Stimulated activated CD8-positive, alpha-beta memory T cell treated with anti-CD3 and anti-CD28 coated beads, Interleukin-12 subunit alpha, Interleukin-12 subunit beta, amount 100 ng/mL, for 1 hour (primary cell): ENCODE data around the gene TLR3.
"Not testable (repeated sequence)": the region's sequence is repeated elsewhere in the genome, so short reads cannot be mapped to it uniquely, and the experiment has no call there.

ENCODE experiments used
- DNase-seq: peaks from one replicate; pipeline ENCODE4 v3.0.0-alpha.2; 2020; ENCODE audit warnings: low read depth

The TLR3 gene

DNA sequence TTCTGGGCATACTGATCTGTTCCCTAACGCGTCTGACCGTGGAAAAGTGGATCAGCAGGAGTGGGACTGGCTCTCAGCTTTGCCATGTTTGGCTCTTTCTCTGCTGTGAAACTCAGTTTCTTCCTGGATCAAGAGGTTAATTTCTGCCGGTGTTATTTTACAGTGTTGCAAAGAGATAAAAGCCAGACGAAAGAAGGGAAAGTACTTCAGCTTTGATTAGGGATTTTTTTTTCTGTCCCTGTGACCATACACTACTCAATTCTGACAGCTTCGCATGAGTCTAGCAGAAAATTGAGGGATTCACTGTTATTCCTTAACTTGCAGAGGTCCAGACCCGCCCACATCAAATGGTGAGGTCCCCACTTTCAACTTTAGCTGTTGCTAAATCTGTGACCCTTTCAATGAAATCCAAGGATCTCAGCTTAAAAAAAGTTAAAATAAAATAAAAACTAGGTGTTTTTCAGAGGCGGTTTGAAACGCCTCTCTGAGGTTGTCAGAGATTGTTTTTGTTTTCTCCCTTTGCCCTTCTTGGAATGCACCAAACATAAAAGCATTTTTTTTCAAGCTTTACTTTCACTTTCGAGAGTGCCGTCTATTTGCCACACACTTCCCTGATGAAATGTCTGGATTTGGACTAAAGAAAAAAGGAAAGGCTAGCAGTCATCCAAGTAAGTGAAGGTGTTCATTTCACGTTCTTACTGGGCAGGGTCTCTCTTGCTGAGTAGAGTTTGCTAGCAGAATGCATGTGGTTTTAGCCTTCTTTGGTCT is at the start of gene TLR3:
Gene TLR3 (plus strand): TSS at position 576 of the 768 bp plus-strand sequence. CDS start 7,464 bp downstream, outside the sequence.
- DNase-seq, result no peak

DNA sequence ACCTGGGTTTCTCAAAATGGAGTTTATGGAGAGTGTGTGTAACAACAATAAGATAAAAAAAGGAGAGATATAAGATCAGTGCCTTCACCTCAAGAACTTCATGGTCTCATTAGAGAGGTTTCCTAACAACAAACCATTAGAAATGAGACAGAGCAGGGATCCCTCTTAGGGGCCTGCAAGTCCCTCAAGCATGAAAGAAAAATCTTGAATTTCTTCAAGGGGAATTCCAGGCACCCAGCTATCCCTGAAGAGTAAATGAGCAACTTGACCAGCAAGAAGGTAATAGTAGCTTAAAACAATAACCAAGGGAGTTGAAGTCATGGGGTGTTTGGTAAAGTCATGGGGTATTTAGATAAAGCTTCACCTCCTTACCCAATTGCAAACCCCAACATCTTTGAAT is 49.7 kb upstream of the TLR3 start:
- DNase-seq, result no peak

DNA sequence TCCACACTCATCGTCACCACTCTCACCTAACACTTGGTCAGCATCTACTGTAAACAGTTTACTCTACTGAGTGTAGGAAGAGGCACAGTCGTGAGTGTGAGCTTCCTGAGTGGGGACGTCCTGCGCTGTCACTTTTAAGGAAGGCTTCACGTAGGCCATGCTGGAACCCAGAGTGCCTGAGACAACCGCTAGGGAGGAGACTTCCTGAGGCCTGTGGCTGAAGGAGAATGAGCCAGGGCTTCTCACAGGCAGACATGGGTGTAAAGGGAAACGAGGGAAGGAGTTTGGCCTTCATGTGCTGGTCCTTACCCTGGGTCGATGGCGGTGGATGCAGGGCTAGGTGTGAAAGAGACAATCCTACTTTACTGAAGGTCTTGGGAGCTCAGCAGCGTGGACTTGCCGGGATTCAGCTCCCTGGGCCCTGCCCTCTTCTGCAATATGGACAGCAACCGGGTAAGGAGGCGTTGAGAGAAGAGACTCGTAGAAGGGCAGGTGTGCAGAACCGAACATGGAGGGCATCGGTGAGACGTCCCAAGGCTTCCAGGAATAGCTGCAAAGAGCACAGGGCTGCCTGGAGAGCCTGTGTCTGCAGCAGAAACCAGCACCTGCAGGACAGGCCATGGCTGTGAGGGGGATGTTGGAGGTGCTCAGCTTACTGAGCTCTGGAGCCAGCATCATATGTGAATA is 48.7 kb upstream of the TLR3 start:
- no peak for DNase-seq

DNA sequence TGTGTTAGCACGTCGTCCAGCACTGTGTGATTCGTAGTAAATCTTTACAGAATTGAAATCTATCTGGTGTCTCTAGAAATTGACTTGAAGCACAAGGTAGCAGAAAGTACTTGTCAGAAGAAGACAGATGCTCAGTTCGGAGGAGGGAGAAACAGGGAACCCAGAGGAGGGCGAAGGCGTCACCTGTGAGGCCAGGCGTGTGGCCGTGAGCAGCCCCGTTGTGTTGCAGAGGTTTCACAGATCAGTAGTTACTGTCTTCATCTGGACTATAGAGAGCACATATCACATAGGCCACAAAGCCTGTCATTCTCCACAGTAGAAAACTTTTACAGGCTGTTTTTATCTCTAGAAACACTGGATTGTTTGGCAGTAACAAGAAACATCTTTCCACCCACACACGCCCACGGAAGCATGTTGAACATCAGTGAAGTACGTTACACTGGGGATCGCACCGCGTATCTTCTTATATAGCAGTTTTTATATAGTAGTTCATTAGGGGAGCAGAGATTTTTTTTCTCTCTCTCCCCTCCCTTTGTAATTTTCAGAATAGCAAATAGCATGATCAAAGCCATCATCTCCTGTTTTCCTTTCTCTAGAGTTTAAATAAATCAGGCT is 48.1 kb upstream of the TLR3 start:
- no peak for DNase-seq

DNA sequence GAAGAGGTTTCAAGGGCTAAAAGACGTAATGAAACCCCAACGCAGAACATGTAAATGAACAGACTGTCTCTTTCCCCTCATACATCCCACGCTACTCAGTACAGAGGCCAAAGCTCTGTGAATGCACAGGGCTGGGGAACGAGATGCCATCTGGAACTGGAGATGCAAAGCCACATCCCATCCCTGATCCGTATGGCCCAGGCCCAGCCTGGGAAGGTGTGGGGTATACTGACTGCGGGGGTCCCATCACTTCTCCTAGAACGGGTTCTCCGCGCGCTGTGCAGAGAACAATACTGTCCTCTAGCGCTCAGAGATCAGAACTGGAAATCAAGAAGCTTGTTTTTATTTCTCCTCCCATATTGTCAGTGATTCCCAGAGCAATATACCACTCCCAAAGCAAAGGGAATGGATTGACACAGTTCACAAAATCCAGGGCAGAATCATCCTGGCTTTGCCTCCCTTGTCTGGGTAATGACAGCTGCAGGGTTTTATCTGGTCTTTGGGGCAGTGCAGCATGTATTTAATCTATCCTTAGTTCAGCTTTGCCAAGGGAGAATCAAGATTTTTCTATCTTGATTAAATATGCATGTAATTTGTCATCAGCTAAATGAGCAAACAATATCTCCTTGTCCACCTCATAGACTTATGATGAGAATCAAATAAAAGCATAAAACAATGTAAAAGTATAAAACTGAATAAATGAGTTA is 47.3 kb upstream of the TLR3 start:
- DNase-seq, result no peak

DNA sequence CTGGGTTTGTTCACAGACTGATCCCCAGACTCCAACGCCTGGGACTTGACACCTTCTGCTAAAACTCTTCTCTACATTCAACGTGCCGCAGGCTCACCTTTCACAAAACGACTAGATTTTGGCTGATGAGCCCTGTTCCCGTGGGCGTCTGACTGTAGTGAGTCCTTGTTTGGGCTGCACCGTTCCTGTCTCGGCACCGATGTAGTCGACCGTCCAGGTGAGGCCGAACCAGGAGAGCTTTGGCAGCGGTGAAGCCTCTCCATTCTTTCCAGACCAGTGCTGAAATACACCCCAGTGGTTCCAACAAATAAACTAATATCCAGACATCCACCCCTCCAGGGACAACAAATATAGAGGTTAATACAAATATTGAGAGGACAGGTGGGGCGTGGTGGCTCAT is 45.0 kb upstream of the TLR3 start:
- no peak for DNase-seq

DNA sequence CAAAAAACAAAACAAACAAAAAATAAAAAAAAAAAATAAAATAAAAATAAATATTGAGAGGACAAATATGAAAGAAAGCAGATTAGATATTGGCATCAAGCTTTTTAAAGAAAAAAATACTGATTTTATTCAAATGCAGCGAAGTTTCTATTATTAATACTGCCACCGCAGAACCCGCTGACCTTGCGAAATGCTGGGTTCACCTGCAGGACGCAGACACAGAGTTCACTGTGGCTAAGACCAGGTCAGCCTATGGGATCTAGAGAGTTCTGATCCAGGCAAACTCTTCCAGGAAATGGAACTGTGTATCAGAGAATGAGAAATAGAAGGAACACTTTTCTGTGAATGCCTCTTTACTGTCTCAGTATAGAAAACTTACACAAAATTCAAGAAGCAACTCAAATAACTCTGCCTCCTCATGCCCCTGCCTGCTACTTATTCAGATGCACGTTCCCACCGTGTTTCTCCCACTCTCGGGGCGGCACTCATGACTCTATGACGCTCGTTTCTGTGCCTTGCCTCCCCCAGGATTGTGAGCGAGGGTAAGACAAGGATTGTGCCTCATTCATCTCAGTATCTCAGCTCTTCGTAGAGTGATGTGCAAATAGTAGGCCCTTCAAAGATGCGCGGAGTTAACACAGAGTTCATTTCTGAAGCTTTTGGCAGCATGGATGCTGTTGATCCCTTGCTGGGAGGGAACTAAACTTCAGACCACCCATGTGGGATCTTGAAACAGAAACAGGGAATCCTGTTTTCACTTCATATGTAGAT is 44.1 kb upstream of the TLR3 start:
- no peak for DNase-seq

DNA sequence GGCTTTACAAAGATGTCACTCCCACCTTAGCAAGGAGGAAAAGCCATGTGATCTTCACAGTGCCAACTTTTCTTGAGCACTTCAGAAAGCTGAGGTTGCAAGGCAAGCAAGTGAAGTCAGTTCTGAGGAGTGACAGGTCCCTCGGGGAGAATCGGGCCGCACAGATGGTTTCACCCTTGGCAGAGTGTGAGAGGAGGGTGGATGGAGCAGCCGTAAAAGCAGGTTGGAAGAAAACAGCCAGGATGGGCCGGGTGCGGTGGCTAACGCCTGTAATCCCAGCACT is 43.6 kb upstream of the TLR3 start:
- DNase-seq, result no peak

DNA sequence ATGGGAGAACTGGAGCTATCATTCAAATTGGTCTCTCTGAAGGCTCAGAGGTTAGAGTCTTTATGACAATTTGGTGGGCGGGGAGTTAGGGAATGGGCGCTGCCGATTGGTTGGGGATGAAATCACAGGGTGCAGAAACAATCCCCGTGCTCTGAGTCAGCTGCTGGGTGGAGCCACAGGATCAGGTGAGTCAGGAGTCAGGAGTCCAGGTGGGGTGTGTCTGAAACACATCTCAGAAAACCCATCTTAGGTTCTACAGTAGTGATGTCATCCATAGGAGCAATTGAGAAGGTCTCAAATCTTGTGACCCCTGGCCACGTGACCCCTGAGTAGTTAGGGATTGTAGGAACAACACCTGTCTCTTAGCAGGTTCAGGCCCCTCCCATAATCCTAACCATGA is 41.6 kb upstream of the TLR3 start:
- no peak for DNase-seq

DNA sequence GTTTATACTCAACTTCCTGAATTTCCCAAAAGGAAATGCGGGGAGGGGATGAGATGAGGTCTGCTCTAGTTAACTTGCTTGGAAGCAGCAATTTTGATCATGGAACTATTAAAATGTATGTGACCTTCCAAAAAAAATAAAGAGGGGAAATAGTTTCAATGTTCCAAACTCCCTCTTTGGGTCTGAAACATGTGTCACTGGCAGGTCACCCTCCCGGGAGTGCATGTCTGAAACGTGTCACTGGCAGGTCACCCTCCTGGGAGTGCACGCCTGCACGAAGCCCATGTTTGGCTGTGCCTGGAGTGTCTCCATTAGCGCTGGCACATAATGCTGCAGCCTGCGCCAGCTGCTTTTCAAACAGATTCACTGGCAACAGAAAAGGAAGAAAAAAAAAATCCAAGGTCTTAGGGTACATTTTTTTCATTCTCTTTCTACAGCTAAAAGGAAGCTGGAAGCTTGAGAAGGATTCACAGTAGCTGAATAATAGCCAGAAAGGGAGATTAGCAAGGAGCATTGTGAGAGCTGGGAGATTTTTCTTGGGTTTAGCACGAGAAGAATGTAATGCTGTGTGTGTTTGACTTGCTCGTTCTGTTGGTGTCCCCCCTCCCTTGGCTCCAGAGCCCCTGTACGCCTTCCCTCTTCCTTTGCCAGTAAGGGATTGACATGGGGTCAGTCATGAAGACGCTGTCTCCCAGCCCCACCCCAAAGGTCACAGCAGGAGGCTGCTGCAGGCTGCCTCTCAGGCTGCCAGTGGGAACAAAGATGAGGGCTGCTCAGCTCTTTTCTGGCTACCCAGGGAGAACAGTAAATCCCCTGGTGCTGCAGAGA is 39.2 kb upstream of the TLR3 start:
- no peak for DNase-seq

DNA sequence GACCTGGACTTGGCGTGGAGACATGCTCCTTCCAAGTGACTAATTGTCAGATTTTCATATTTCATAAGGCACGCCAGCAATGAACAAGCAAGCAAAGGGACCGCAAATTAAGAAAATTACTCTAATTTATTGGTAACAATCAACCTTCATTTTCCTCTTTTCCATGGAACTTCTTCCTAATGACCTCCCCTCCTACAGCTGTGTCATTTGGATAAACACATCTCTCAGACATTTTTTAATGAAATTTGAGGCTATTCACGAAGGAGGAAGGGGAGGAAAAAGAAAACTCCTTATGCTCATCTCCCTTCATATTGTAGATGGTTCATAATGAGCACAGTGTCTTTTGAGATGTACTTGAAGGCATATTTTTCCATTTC is 38.6 kb upstream of the TLR3 start:
- DNase-seq, result no peak

DNA sequence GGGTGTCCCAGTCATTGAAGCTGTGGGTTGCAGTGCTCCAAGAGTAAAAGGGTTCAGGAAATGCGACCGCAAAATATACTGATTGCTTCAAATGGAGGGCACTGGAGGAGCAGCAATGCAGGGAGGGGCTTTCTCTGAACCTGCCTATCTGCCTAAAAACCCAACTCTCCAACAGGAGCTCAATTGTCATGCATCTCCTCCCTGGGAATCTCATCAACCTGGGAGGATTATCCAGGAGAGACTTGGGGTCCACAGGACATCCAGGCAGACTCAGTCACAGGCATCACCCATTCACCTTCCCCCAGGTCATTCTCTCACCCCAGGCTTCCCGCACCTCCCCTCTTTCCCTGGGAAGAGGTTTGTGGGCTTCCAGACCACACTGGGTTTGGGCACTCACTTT is 38.2 kb upstream of the TLR3 start:
- no peak for DNase-seq

DNA sequence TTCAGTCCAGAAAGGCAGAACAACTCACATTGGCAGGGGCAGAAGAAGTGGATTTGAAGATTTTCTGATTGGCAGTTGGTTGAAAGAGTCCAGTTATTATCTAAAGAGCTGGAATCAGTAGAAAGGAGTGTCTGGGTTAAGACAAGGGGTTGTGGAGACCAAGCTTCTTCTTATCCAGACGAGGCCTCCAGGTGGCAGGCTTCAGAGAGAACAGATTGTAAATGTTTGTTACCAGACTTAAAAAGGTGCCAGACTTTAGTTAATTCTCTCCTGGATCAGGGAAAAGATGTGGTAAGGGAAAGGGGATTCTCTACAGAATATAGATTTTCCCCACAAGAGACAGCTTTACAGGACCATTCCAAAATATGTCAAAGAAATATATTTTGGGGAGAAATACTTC is 36.7 kb upstream of the TLR3 start:
- no peak for DNase-seq

DNA sequence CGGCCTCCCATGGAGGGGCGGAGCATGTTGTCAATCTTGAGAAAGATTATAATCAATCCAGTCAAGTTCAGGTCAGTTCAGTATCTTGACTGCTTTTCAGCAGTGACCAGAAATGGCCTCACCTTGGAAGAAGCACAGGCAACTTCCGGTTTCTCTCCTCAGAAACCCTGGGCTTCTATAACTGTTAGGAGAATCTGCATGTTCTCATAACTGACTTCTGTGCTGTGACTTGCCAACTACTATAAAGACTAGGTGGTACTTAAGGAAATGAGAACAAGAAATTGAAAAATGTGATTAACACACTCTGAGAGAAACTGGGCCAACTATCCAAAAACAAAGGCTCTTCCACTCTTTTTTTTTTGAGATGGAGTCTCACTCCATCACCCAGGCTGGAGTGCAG is 35.9 kb upstream of the TLR3 start:
- no peak for DNase-seq

DNA sequence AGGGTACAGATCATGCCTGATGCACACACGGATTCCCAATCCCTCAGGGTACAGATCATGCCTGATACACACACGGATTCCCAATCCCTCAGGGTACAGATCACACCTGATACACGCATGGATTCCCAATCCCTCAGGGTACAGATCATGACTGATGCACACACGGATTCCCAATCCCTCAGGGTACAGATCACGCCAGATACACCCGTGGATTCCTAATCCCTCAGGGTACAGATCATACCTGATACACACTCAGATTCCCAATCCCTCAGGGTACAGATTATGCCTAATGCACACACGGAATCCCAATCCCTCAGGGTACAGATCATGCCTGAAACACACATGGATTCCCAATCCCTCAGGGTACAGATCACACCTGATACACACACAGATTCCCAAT is 34.3 kb upstream of the TLR3 start:
- DNase-seq, result not testable (repeated sequence)

DNA sequence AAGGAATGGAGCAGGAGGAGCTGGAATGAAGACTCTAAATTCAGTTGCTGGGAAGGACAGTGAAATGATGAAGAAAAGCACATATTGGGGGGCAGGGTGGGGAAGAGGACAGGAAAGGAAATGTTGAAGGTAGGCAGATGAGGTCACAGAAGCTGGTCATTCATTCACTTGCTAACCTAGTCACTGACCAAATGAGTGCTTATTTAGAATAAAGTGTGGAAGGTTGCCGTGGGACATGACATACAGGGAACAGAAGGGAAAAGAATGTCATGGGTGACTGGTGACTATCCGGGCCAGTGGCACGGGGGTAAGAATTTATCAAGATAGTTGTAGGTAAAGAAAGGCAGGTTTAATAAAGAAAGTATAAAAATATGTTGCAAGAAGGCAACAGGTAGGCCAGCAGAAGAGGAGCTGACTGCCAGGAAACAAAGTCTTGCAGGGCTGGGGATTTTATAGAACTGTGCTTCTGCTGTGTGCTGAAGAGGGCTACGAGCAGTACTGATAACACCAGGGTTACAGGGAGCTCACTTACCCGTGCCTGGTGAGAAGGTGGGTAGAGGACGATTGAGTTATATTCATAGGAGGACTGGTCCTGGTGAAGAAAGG is 31.9 kb upstream of the TLR3 start:
- no peak for DNase-seq

DNA sequence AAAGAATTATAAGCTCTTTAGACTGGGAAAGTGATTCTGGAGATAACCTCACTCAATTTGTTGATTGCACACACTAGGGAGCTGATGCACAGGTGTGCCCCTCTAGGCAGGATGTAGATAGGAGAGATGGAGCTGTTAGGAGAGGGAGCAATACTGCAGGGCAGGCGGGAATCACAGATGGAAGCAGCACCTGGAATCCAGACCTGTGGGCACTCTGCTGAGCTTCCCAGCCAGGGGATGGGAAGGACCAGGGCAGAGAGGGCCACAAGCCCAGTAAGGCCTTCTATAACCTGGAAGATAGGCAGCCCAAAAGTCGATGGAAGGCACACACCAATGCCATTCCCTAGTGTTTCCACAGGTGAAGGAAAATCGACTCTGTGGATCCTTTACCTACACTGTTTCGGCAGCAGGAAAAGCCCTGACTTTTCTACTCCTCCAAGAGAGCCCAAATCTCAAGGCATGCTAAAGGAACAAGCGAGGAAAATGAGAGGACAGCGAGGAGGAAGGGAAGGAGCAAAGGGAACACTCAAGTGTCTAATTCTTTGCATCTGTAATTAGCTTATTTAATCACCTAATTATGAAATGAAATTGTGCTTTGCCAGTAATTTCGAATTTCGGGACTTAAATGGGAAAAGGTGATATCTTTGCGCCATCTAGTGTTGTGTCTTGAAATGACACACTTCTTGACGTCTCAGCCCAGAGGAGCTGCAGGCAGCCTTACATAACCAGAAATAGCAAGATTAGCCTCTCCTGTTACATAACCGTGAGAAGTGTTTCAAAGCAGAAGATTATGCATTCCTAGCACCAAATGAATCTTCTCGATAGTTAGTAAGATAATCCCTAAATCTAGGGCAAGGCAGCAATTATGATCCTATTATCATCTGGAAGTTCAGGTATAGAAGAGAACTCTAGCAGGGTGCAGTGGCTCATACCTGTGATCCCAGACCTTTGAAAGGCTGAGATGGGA is 31.0 kb upstream of the TLR3 start:
- DNase-seq, result no peak

DNA sequence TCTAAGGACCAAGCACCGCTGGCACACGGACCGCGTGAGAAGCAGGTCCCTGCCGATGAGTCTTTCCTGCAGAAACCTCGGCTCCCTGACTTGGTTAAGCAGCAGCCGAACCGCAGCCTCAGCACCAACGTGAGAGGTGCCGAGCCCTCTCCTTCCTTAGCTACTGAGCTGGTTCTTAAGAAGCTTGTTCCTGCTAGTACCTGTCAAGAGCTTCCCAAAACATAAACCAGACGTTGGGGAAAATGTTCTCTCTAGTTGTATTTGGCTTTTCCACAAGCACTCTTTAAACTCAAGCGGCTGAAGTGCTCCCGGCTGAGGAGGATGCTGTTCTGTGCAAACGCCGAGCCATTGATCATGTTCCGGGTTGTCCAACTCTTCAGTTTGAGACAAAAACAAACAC is 29.3 kb upstream of the TLR3 start:
- DNase-seq, result no peak

DNA sequence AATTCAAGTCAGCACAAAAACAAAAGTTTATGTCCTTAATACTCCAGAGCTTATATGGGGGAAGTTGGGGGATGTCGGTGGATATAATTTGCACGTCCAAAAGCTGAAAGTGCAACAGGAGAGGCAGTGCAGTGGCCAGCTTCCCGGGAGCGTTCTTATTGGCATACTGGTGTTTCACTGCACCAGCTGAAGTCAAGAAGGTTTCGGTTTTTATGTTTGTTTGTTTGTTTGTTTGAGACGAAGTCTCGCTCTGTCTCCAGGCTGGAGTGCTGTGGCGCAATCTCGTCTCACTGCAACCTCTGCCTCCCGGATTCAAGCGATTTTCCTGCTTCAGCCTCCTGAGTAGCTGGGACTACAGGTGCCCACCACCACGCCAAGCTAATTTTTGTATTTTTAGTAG is 28.6 kb upstream of the TLR3 start:
- no peak for DNase-seq

DNA sequence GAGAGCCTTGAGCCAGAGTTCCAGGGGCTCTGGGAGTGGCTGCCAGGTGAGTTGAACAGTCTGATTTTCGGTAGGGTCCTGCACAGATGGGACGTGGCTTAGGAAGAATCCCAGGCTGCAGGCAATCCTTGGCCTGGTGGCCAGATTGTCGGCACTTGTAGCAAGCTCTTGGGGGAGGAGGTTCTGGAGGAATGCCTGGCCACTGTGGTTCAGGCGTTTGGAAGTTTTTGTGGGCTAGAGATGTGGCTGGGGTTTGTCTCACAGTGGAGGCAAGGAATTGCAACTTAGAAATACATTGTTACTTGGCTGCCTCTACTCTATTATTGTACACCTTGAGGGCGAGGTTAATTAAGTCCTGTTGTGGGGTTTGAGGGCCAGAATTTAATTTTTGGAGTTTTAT is 21.5 kb upstream of the TLR3 start:
- DNase-seq, result not testable (repeated sequence)
